Stomach smooth muscle (tissue), 2 donors: ENCODE data around the gene KIF3C.

Experiments used
- H3K27ac ChIP-seq: one replicate; pipeline ENCODE4 v1.7.0; 2013; ENCODE audit warnings: mild to moderate bottlenecking, low read length, inconsistent platforms
- H3K27me3 ChIP-seq, 2 donors: one replicate each; pipeline ENCODE4 v1.7.0; 2013; ENCODE audit warnings: low read length in 2 of 2; ENCODE audit not compliant: insufficient read depth in 2 of 2, control insufficient read depth in 1 of 2
- H3K36me3 ChIP-seq, 2 donors: one replicate each; pipeline ENCODE4 v1.7.0; 2013; ENCODE audit warnings: low read length in 2 of 2; ENCODE audit not compliant: control insufficient read depth in 2 of 2, insufficient read depth in 2 of 2
- H3K4me1 ChIP-seq: one replicate; pipeline ENCODE4 v1.7.0; 2013; ENCODE audit warnings: low read length; ENCODE audit not compliant: control insufficient read depth, insufficient read depth
- H3K4me3 ChIP-seq, 2 donors: one replicate each; pipeline ENCODE4 v1.7.0; 2013; ENCODE audit warnings: low read length in 2 of 2
- H3K9ac ChIP-seq, 2 donors: one replicate each; pipeline ENCODE4 v1.7.0; 2013; ENCODE audit warnings: low read length in 2 of 2, mild to moderate bottlenecking in 1 of 2
- H3K9me3 ChIP-seq, 2 donors: one replicate each; pipeline ENCODE4 v1.7.0; 2013; ENCODE audit warnings: low read length in 2 of 2; ENCODE audit not compliant: control insufficient read depth in 2 of 2
- donor health status: healthy.
- donor health status: Pancreatic carcinoma.

Gene KIF3C

GRCh38 chr2:25877431-25878360 is 104.6 kb downstream of the KIF3C start:
- Histone ChIP-seq H3K27me3 (no peaks in the 10 kb centered on the region), H3K9ac (peak overlapping the region; percentile 89 to 96), H3K36me3 (peaks cover 0 to 2% of the 10 kb centered on the region in 2 donors), H3K9me3 (no peaks in the 10 kb centered on the region), H3K4me3 (peak overlapping the region; percentile 93 to 97), H3K4me1 (peaks cover 3% of the 10 kb centered on the region), H3K27ac (peak overlapping the region; percentile 91)
